ENCODE data around the gene LFNG. TPM values are rescaled to one million over a fixed set of nuclear protein-coding genes. Genes with fewer than 3 reads are reported as not detected.

The LFNG gene
- total and polyA plus RNA-seq, 10 donors = 21.2 to 47.4 (median 34.0) TPM

DNA sequence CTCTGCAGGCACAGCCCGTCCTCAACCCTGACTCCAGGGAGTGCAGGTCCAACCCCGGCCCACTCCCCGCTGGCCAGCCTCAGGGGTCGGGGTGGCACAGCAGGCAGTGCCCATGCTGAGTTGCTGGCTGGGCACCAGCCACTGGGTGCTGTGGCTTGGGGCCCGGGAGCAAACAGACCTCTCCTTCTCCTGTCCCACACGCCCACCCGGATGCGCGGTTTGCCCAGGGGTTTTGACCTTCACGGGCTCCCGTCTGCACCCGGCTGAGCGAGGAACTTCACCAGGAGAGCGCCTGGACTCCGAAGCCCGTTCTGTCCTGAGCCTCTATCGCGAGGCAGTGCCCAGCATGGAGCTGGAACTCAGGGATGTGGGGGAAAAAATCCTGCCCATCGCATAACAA, 40.8 kb upstream of the LFNG start:
- intact Hi-C loops (cut with DNase I; ENCODE audit: low total_unique reads) = loop anchor here (10.0 kb wide), 2 partner anchors 96 to 206 kb away; partner anchors contain the start of gene AMZ1
- no peak overlapping the region for H3K4me3 ChIP-seq
- H3K4me1 ChIP-seq = peaks cover 13 to 34% (median 16%) of the 10 kb centered on the region in 6 donors
- no peak overlapping the region for H3K27ac ChIP-seq
- peaks cover 0 to 53% (median 0%) of the 10 kb centered on the region in 7 donors for H3K27me3 ChIP-seq (replicated peaks in 1 of 7)
- 65 to 97% (median 80%) methylated on average over 4 to 19 of the region's 19 CpGs for WGBS, 5 donors
- no peak for DNase-seq
- H3K36me3 ChIP-seq = no peaks in the 10 kb centered on the region
- H3K9me3 ChIP-seq = peaks cover 0 to 12% (median 10%) of the 10 kb centered on the region in 8 donors
- TF ChIP-seq POLR2A (IDR thresholded peaks at IDR 0.05) (no peak), POLR2AphosphoS5 (IDR thresholded peaks at IDR 0.05) (no peak)
- TF ChIP-seq, protein P1, sequence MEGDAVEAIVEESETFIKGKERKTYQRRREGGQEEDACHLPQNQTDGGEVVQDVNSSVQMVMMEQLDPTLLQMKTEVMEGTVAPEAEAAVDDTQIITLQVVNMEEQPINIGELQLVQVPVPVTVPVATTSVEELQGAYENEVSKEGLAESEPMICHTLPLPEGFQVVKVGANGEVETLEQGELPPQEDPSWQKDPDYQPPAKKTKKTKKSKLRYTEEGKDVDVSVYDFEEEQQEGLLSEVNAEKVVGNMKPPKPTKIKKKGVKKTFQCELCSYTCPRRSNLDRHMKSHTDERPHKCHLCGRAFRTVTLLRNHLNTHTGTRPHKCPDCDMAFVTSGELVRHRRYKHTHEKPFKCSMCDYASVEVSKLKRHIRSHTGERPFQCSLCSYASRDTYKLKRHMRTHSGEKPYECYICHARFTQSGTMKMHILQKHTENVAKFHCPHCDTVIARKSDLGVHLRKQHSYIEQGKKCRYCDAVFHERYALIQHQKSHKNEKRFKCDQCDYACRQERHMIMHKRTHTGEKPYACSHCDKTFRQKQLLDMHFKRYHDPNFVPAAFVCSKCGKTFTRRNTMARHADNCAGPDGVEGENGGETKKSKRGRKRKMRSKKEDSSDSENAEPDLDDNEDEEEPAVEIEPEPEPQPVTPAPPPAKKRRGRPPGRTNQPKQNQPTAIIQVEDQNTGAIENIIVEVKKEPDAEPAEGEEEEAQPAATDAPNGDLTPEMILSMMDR (IDR thresholded peaks at IDR 0.05 in 8 of 11, conservative IDR thresholded peaks at IDR 0.05 in 3 of 11) = no peak

DNA sequence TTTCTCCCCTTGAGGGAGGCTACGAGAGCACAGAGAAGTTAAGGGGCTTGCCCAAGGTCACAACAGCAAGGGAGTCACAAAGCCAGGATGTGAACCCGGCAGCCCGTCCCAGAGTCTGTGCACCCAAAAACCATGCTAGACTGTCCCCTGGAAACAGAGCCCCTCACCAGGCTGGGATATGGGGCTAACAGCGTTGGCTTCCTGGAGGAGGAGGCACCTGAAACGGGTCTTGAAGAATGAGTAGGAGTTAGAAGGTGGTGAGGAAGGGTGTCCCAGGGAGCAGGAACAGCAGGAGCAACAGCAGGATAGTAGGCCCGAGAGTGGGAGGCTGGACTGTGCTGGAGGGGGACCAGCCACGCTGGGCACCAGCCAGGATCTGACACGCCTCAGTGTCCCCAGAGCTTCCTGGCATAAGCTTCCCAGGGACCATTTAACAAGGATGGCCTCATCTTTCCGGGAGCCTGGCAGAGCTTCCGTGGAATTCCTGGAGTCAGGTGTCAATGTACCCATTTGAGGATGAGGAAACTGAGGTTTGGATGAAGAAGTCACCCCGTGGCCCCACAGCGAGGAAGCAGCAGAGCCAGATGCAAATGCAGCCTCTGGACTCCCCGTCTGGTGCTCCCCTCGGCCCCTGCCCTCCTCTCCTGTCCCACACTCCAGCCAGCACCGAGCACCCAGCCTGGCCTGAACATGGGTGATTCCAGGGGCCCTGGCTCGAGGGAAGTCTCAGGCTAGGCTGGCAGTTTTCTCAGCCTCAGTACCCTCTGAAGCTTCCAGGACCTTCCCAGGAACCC, 40.1 kb upstream of the LFNG start:
- H3K27me3 ChIP-seq (replicated peaks in 1 of 7) = peaks cover 0 to 50% (median 0%) of the 10 kb centered on the region in 7 donors
- intact Hi-C loops (cut with DNase I; ENCODE audit: low total_unique reads) = loop anchor here (10.0 kb wide), 2 partner anchors 95 to 205 kb away; partner anchors contain the start of gene AMZ1
- H3K9me3 ChIP-seq = peaks cover 0 to 12% (median 10%) of the 10 kb centered on the region in 8 donors
- TF ChIP-seq, protein P1 (IDR thresholded peaks at IDR 0.05 in 8 of 11, conservative IDR thresholded peaks at IDR 0.05 in 3 of 11) = no peak
- no peak for TF ChIP-seq POLR2A (IDR thresholded peaks at IDR 0.05)
- TF ChIP-seq POLR2AphosphoS5 (IDR thresholded peaks at IDR 0.05) = no peak
- H3K4me3 ChIP-seq = no peak overlapping the region
- no peak for DNase-seq
- H3K36me3 ChIP-seq = no peaks in the 10 kb centered on the region
- 69 to 87% (median 81%) methylated on average over 11 to 16 of the region's 16 CpGs for WGBS, 5 donors
- no peak overlapping the region for H3K27ac ChIP-seq
- peaks cover 13 to 34% (median 16%) of the 10 kb centered on the region in 6 donors for H3K4me1 ChIP-seq

DNA sequence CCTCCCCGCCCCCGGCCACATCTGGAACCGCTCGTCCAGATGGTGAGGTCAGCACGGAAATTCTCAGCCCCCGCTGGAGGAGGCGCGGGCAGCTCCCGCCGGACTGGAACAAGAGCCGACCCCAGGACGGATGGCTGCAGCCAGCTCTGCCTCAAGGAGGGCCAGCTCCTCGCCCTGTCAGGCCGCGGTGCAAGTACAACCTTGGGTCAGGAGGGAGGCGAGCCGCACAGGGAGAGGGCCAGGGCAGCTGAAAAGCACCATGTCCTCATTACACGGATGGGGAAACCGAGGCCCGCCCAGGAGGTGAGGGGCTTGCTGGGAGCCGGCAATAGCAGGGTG, 39.5 kb upstream of the LFNG start:
- WGBS, 5 donors = 72 to 82% (median 79%) methylated on average over 1 to 21 of the region's 21 CpGs
- H3K36me3 ChIP-seq = no peaks in the 10 kb centered on the region
- H3K27ac ChIP-seq = no peak overlapping the region
- no peak overlapping the region for H3K4me3 ChIP-seq
- peaks cover 0 to 47% (median 0%) of the 10 kb centered on the region in 7 donors for H3K27me3 ChIP-seq (replicated peaks in 1 of 7)
- peaks cover 0 to 12% (median 10%) of the 10 kb centered on the region in 8 donors for H3K9me3 ChIP-seq
- TF ChIP-seq, protein P1 (IDR thresholded peaks at IDR 0.05 in 8 of 11, conservative IDR thresholded peaks at IDR 0.05 in 3 of 11) = no peak
- TF ChIP-seq POLR2AphosphoS5 (IDR thresholded peaks at IDR 0.05) = peak in 2 of 3 donors; percentile 8 to 11
- peaks cover 13 to 34% (median 16%) of the 10 kb centered on the region in 6 donors for H3K4me1 ChIP-seq
- intact Hi-C loops (cut with DNase I; ENCODE audit: low total_unique reads) = no loop called here
- DNase-seq = no peak

DNA sequence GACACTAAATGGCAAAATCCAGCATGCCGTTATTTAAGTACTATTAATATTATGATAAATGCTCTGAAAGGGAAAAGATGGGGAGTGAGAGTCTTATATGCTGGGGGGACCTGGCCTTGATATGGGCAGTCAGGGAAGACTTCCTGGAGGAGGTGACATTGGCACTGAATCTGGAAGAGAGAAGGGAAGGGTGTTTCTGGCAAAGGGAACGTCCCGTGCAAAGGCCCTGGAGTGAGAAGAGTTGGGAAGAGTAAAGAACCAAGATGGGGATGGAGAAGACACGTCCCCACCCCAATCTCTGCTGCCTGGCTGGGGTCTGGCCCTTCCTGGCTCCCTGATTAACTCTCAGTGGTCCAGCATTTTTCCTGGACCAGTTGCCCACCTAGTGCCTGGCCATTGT, 38.4 kb upstream of the LFNG start:
- H3K36me3 ChIP-seq = no peaks in the 10 kb centered on the region
- H3K9me3 ChIP-seq = peaks cover 0 to 12% (median 10%) of the 10 kb centered on the region in 8 donors
- peaks cover 13 to 34% (median 16%) of the 10 kb centered on the region in 6 donors for H3K4me1 ChIP-seq
- 80 to 91% (median 84%) methylated on average over 4 of the region's 4 CpGs for WGBS, 5 donors
- intact Hi-C loops (cut with DNase I; ENCODE audit: low total_unique reads) = no loop called here
- H3K27me3 ChIP-seq (replicated peaks in 1 of 7) = peaks cover 0 to 37% (median 0%) of the 10 kb centered on the region in 7 donors
- TF ChIP-seq, protein P1 (IDR thresholded peaks at IDR 0.05 in 8 of 11, conservative IDR thresholded peaks at IDR 0.05 in 3 of 11) = no peak
- no peak for TF ChIP-seq POLR2AphosphoS5 (IDR thresholded peaks at IDR 0.05)
- no peak for TF ChIP-seq POLR2A (IDR thresholded peaks at IDR 0.05)
- H3K4me3 ChIP-seq = no peak overlapping the region
- DNase-seq = no peak
- H3K27ac ChIP-seq = no peak overlapping the region

Data from spleen (tissue), 11 donors.